WTC11 (cell line): ENCODE data around the gene TAF4. TPM values are rescaled to one million over a fixed set of nuclear protein-coding genes. Genes with fewer than 3 reads are reported as not detected.

Source experiments
- ATAC-seq: fragments of 200-7000 bp; cut with Tn5 transposase; 2 replicates; pipeline ENCODE4 v1.10.0; 2021; ENCODE audit warnings: mild to moderate bottlenecking, moderate library complexity
- CTCF ChIA-PET: fragments of 300-600 bp; sonication (Branson Sonifier 250); formaldehyde crosslinking; loops from one replicate; lab custom pipeline; 2021; ENCODE audit warnings: antibody characterized with exemption; lab: Charles Lee
- POLR2A ChIA-PET: fragments of 350-600 bp; sonication (Branson Sonifier 250); formaldehyde crosslinking; loops from one replicate; lab custom pipeline; 2021; ENCODE audit warnings: antibody characterized with exemption; lab: Charles Lee
- DNase-seq: peaks from one replicate; pipeline ENCODE4 v3.0.0; 2021; ENCODE audit warnings: low spot score
- H3K27ac Mint-ChIP-seq: 2 replicates; pipeline ENCODE4 v1.8.0; 2021; ENCODE audit warnings: mixed read lengths
- H3K27me3 Mint-ChIP-seq: 2 replicates; pipeline ENCODE4 v1.8.0; 2021; ENCODE audit warnings: low read depth, mild to moderate bottlenecking, moderate library complexity, mixed read lengths
- H3K36me3 Mint-ChIP-seq: 2 replicates; pipeline ENCODE4 v1.8.0; 2021; ENCODE audit warnings: mixed read lengths
- H3K4me1 Mint-ChIP-seq: 2 replicates; pipeline ENCODE4 v1.8.0; 2022; ENCODE audit warnings: mixed read lengths
- H3K4me3 Mint-ChIP-seq: 2 replicates; pipeline ENCODE4 v1.8.0; 2021; ENCODE audit warnings: mild to moderate bottlenecking, moderate library complexity, mixed read lengths
- H3K9me3 Mint-ChIP-seq: 2 replicates; pipeline ENCODE4 v1.8.0; 2021; ENCODE audit warnings: mixed read lengths
- E2F4 ChIP-seq: sonication (generic); formaldehyde crosslinking; IDR thresholded peaks from 2 replicates; pipeline ENCODE4 v1.8.1; 2022; ENCODE audit warnings: low read depth, mild to moderate bottlenecking, moderate library complexity, missing genetic modification reagents, borderline replicate concordance
- FOXP1 ChIP-seq: sonication (generic); formaldehyde crosslinking; IDR thresholded peaks from 2 replicates; pipeline ENCODE4 v1.8.0; 2022; ENCODE audit warnings: missing genetic modification reagents, mild to moderate bottlenecking, moderate library complexity, borderline replicate concordance
- IRF1 ChIP-seq: sonication (generic); formaldehyde crosslinking; IDR thresholded peaks from 2 replicates; pipeline ENCODE4 v1.8.0; 2023; ENCODE audit warnings: missing genetic modification reagents
- JAZF1 ChIP-seq: fragments of 250-450 bp; sonication (Bioruptor Pico); IDR thresholded peaks from 2 replicates; pipeline ENCODE4 v1.9.0; 2021; ENCODE audit warnings: moderate library complexity, mild to moderate bottlenecking, inconsistent platforms
- JUN ChIP-seq: sonication (generic); formaldehyde crosslinking; IDR thresholded peaks from 2 replicates; pipeline ENCODE4 v1.8.0; 2023; ENCODE audit warnings: mild to moderate bottlenecking, missing genetic modification reagents
- MLX ChIP-seq: sonication (generic); formaldehyde crosslinking; IDR thresholded peaks from 2 replicates; pipeline ENCODE4 v1.8.1; 2023; ENCODE audit warnings: mild to moderate bottlenecking, missing genetic modification reagents, moderate library complexity
- NR2C2 ChIP-seq: sonication (generic); formaldehyde crosslinking; IDR thresholded peaks from 2 replicates; pipeline ENCODE4 v1.8.0; 2022; ENCODE audit warnings: mild to moderate bottlenecking, missing genetic modification reagents
- TEAD4 ChIP-seq: sonication (generic); formaldehyde crosslinking; IDR thresholded peaks from 2 replicates; pipeline ENCODE4 v1.8.0; 2022; ENCODE audit warnings: mild to moderate bottlenecking, missing genetic modification reagents
- TP53 ChIP-seq: sonication (generic); formaldehyde crosslinking; IDR thresholded peaks from 2 replicates; pipeline ENCODE4 v1.8.1; 2023; ENCODE audit warnings: mild to moderate bottlenecking, missing genetic modification reagents
- ZMAT4 ChIP-seq: fragments of 250-450 bp; sonication (Bioruptor Pico); IDR thresholded peaks from 2 replicates; pipeline ENCODE4 v1.9.0; 2021; ENCODE audit warnings: mild to moderate bottlenecking
- ZNF121 ChIP-seq: sonication (generic); formaldehyde crosslinking; IDR thresholded peaks from 2 replicates; pipeline ENCODE4 v1.8.0; 2023; ENCODE audit warnings: missing genetic modification reagents
- ZNF138 ChIP-seq: sonication (generic); formaldehyde crosslinking; conservative IDR thresholded peaks from 2 replicates; pipeline ENCODE4 v1.8.1; 2022; ENCODE audit warnings: mild to moderate bottlenecking, moderate library complexity, missing genetic modification reagents
- ZNF219 ChIP-seq: sonication (generic); formaldehyde crosslinking; IDR thresholded peaks from 2 replicates; pipeline ENCODE4 v1.8.0; 2023; ENCODE audit warnings: missing genetic modification reagents, mild to moderate bottlenecking, borderline replicate concordance
- ZNF232 ChIP-seq: sonication (generic); formaldehyde crosslinking; IDR thresholded peaks from 2 replicates; pipeline ENCODE4 v1.8.0; 2022; ENCODE audit warnings: mild to moderate bottlenecking, missing genetic modification reagents
- ZNF396 ChIP-seq: fragments of 250-450 bp; sonication (Bioruptor Pico); IDR thresholded peaks from 2 replicates; pipeline ENCODE4 v1.8.0; 2021; ENCODE audit warnings: mild to moderate bottlenecking, moderate library complexity, borderline replicate concordance
- ZNF416 ChIP-seq: fragments of 250-450 bp; sonication (Bioruptor Pico); IDR thresholded peaks from 2 replicates; pipeline ENCODE4 v1.9.0; 2021; ENCODE audit warnings: mild to moderate bottlenecking, inconsistent platforms
- ZNF423 ChIP-seq: fragments of 250-450 bp; sonication (Bioruptor Pico); IDR thresholded peaks from 2 replicates; pipeline ENCODE4 v2.1.2; 2022; ENCODE audit warnings: mild to moderate bottlenecking, moderate library complexity
- ZNF671 ChIP-seq: fragments of 250-450 bp; sonication (Bioruptor Pico); IDR thresholded peaks from 2 replicates; pipeline ENCODE4 v1.8.0; 2021; ENCODE audit warnings: mild to moderate bottlenecking
- total RNA-seq: library from RNA; stranded (reverse); gene quantifications from 3 replicates; pipeline ENCODE4 v1.2.3, GENCODE V29; 2021
- TF ChIP-seq, protein P1 (sequence below): fragments of 250-450 bp; sonication (Bioruptor Pico); IDR thresholded peaks from 2 replicates; pipeline ENCODE4 v1.9.0; 2021; ENCODE audit warnings: moderate library complexity, mild to moderate bottlenecking, inconsistent platforms, borderline replicate concordance
- TF ChIP-seq, protein P2 (sequence below): sonication (generic); formaldehyde crosslinking; IDR thresholded peaks from 2 replicates; pipeline ENCODE4 v1.8.0; 2023; ENCODE audit warnings: mild to moderate bottlenecking, missing genetic modification reagents
- TF ChIP-seq, protein P3 (sequence below): sonication (generic); formaldehyde crosslinking; IDR thresholded peaks from 2 replicates; pipeline ENCODE4 v1.8.1; 2023; ENCODE audit warnings: mild to moderate bottlenecking, moderate library complexity, missing genetic modification reagents
- TF ChIP-seq, protein P4 (sequence below): sonication (generic); formaldehyde crosslinking; IDR thresholded peaks from 2 replicates; pipeline ENCODE4 v1.8.0; 2022; ENCODE audit warnings: mild to moderate bottlenecking, missing genetic modification reagents
- TF ChIP-seq, protein P5 (sequence below): fragments of 250-450 bp; sonication (Bioruptor Pico); IDR thresholded peaks from 2 replicates; pipeline ENCODE4 v2.1.2; 2022; ENCODE audit warnings: mild to moderate bottlenecking, moderate library complexity

Gene TAF4
- total RNA-seq, 1 experiment from 2014 or later = 34.4 TPM

GRCh38 chr20:62087632-62088031 is 22.0 kb upstream of the TAF4 start (continued):
- TF ChIP-seq FOXP1 (CRISPR knock-in tag) (no peak), NR2C2 (CRISPR knock-in tag) (no peak), TP53 (no peak), MLX (CRISPR knock-in tag) (no peak), E2F4 (CRISPR knock-in tag) (no peak), ZNF396 (CRISPR knock-in tag) (no peak), ZNF416 (CRISPR knock-in tag) (no peak)

DNA sequence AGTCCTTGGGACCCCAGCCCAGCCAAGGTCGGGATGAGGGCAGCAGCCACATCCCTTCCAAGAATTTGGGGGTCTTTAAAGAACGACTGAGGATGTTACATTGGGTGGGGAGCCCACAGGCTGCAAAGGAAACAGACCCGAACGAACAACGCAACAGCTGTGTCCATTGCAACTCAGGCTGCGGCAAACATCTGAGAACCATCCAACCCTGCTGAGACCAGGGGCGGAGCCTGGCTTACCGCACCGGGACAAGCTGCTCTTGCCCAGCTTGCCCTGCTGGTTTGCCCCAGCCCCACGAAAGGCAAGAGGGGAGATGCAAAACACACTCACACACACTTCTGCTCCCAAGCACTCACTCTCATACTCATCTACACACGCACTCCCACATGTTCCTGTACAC is 21.5 kb upstream of the TAF4 start:
- H3K27me3 Mint-ChIP-seq = no peaks in the 10 kb centered on the region
- POLR2A ChIA-PET = interaction anchor here (1.0 kb wide), 1 partner anchor 20 kb away, joined by 3 read pairs; no protein-coding TSS in a partner anchor
- no peaks in the 10 kb centered on the region for H3K36me3 Mint-ChIP-seq
- no peak overlapping the region for H3K27ac Mint-ChIP-seq
- DNase-seq (no peak), ATAC-seq (peak; percentile 50; the same call in 1 of the 2 replicates)
- H3K4me1 Mint-ChIP-seq = no peaks in the 10 kb centered on the region
- CTCF ChIA-PET = no interaction called here
- H3K9me3 Mint-ChIP-seq = no peaks in the 10 kb centered on the region
- TF ChIP-seq ZNF219 = no peak
- no peak for TF ChIP-seq ZNF423 (CRISPR knock-in tag)
- TF ChIP-seq IRF1 (CRISPR knock-in tag) = no peak
- peak; percentile 79 for TF ChIP-seq ZNF121
- no peak overlapping the region for H3K4me3 Mint-ChIP-seq

- H3K4me3 Mint-ChIP-seq = no peak overlapping the region
- H3K4me1 Mint-ChIP-seq = no peaks in the 10 kb centered on the region
- H3K27me3 Mint-ChIP-seq = no peaks in the 10 kb centered on the region; the same call in 1 of the 2 replicates
- ATAC-seq (no peak), DNase-seq (no peak)
- peaks cover 5% of the 10 kb centered on the region; the same call in 1 of the 2 replicates for H3K9me3 Mint-ChIP-seq
- no peak overlapping the region for H3K27ac Mint-ChIP-seq
- CTCF ChIA-PET = no interaction called here
- no peaks in the 10 kb centered on the region for H3K36me3 Mint-ChIP-seq
- POLR2A ChIA-PET = no interaction called here
- TF ChIP-seq, protein P1, sequence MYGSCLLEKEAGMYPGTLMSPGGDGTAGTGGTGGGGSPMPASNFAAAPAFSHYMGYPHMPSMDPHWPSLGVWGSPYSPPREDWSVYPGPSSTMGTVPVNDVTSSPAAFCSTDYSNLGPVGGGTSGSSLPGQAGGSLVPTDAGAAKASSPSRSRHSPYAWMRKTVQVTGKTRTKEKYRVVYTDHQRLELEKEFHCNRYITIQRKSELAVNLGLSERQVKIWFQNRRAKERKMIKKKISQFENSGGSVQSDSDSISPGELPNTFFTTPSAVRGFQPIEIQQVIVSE (CRISPR knock-in tag) = no peak
- TF ChIP-seq ZNF423 (CRISPR knock-in tag) (no peak), IRF1 (CRISPR knock-in tag) (no peak), ZNF671 (CRISPR knock-in tag) (no peak), FOXP1 (CRISPR knock-in tag) (no peak), JAZF1 (CRISPR knock-in tag) (no peak), ZNF138 (CRISPR knock-in tag) (no peak), TEAD4 (CRISPR knock-in tag) (no peak), JUN (CRISPR knock-in tag) (no peak), ZNF232 (CRISPR knock-in tag) (no peak), ZMAT4 (CRISPR knock-in tag) (no peak)
- TF ChIP-seq, protein P2, sequence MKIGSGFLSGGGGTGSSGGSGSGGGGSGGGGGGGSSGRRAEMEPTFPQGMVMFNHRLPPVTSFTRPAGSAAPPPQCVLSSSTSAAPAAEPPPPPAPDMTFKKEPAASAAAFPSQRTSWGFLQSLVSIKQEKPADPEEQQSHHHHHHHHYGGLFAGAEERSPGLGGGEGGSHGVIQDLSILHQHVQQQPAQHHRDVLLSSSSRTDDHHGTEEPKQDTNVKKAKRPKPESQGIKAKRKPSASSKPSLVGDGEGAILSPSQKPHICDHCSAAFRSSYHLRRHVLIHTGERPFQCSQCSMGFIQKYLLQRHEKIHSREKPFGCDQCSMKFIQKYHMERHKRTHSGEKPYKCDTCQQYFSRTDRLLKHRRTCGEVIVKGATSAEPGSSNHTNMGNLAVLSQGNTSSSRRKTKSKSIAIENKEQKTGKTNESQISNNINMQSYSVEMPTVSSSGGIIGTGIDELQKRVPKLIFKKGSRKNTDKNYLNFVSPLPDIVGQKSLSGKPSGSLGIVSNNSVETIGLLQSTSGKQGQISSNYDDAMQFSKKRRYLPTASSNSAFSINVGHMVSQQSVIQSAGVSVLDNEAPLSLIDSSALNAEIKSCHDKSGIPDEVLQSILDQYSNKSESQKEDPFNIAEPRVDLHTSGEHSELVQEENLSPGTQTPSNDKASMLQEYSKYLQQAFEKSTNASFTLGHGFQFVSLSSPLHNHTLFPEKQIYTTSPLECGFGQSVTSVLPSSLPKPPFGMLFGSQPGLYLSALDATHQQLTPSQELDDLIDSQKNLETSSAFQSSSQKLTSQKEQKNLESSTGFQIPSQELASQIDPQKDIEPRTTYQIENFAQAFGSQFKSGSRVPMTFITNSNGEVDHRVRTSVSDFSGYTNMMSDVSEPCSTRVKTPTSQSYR (CRISPR knock-in tag) = no peak
- TF ChIP-seq, protein P3, sequence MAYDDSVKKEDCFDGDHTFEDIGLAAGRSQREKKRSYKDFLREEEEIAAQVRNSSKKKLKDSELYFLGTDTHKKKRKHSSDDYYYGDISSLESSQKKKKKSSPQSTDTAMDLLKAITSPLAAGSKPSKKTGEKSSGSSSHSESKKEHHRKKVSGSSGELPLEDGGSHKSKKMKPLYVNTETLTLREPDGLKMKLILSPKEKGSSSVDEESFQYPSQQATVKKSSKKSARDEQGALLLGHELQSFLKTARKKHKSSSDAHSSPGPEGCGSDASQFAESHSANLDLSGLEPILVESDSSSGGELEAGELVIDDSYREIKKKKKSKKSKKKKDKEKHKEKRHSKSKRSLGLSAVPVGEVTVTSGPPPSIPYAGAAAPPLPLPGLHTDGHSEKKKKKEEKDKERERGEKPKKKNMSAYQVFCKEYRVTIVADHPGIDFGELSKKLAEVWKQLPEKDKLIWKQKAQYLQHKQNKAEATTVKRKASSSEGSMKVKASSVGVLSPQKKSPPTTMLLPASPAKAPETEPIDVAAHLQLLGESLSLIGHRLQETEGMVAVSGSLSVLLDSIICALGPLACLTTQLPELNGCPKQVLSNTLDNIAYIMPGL (CRISPR knock-in tag) = no peak
- TF ChIP-seq, protein P4, sequence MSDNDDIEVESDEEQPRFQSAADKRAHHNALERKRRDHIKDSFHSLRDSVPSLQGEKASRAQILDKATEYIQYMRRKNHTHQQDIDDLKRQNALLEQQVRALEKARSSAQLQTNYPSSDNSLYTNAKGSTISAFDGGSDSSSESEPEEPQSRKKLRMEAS (CRISPR knock-in tag) = no peak
- TF ChIP-seq, protein P5, sequence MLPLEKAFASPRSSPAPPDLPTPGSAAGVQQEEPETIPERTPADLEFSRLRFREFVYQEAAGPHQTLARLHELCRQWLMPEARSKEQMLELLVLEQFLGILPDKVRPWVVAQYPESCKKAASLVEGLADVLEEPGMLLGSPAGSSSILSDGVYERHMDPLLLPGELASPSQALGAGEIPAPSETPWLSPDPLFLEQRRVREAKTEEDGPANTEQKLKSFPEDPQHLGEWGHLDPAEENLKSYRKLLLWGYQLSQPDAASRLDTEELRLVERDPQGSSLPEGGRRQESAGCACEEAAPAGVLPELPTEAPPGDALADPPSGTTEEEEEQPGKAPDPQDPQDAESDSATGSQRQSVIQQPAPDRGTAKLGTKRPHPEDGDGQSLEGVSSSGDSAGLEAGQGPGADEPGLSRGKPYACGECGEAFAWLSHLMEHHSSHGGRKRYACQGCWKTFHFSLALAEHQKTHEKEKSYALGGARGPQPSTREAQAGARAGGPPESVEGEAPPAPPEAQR (CRISPR knock-in tag) = no peak
These were observed 19.5 kb upstream of the TAF4 start for GRCh38 chr20:62085206-62085605.
